DND-41 (cell line): ENCODE measurements around the gene ATF6B.

ENCODE experiments used
- EZH2 ChIP-seq: IDR thresholded peaks from 3 replicates; pipeline ENCODE4 v1.6.1; 2012; ENCODE audit warnings: borderline replicate concordance, low read depth, mild to moderate bottlenecking, moderate library complexity, low read length, inconsistent platforms; ENCODE audit not compliant: severe bottlenecking
- TF ChIP-seq, protein P1 (sequence below): IDR thresholded peaks from 2 replicates; pipeline ENCODE4 v1.5.1; 2012; ENCODE audit warnings: borderline replicate concordance, low read length, moderate library complexity, mild to moderate bottlenecking; ENCODE audit not compliant: poor library complexity, severe bottlenecking; ENCODE audit errors: extremely low read depth

- TF ChIP-seq, protein P1, sequence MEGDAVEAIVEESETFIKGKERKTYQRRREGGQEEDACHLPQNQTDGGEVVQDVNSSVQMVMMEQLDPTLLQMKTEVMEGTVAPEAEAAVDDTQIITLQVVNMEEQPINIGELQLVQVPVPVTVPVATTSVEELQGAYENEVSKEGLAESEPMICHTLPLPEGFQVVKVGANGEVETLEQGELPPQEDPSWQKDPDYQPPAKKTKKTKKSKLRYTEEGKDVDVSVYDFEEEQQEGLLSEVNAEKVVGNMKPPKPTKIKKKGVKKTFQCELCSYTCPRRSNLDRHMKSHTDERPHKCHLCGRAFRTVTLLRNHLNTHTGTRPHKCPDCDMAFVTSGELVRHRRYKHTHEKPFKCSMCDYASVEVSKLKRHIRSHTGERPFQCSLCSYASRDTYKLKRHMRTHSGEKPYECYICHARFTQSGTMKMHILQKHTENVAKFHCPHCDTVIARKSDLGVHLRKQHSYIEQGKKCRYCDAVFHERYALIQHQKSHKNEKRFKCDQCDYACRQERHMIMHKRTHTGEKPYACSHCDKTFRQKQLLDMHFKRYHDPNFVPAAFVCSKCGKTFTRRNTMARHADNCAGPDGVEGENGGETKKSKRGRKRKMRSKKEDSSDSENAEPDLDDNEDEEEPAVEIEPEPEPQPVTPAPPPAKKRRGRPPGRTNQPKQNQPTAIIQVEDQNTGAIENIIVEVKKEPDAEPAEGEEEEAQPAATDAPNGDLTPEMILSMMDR = no peak
- no peak for TF ChIP-seq EZH2
Measured at GRCh38 chr6:32083812-32084768, 44.0 kb downstream of the ATF6B start.
